Measurements from ENCODE around the gene ISG20L2.

ISG20L2 gene

GRCh38 chr1:156745881-156746280 is 17.3 kb upstream of the ISG20L2 start:
- Histone ChIP-seq H3K27ac (ENCODE audit: low read depth, low read length, poor library complexity, severe bottlenecking) (peak overlapping the region; percentile 76), H3K4me1 (ENCODE audit: insufficient read depth, low read length, severe bottlenecking) (peaks cover 52% of the 10 kb centered on the region)

GRCh38 chr1:156744786-156745419 is 16.3 kb upstream of the ISG20L2 start:
- no peaks in the 10 kb centered on the region for H3K9me3 ChIP-seq (ENCODE audit: low read length)
- H3F3A ChIP-seq (ENCODE audit: insufficient read depth, low read length), result 0 out of 2 replicates have a peak, but pooled peaks cover 9% of the 10 kb centered on the region
- H3K4me1 ChIP-seq (ENCODE audit: insufficient read depth, low read length, severe bottlenecking), result peaks cover 54% of the 10 kb centered on the region
- no peak overlapping the region for H3K27ac ChIP-seq (ENCODE audit: low read depth, low read length, poor library complexity, severe bottlenecking)
- H3K9me2 ChIP-seq (ENCODE audit: low read depth, low read length), result no peaks in the 10 kb centered on the region
- H2AFZ ChIP-seq (ENCODE audit: low read length), result no peak overlapping the region
- H3K79me2 ChIP-seq (ENCODE audit: insufficient read depth, low read length), result peaks cover 44% of the 10 kb centered on the region
- no peak overlapping the region for H3K4me3 ChIP-seq (ENCODE audit: low read depth, low read length, poor library complexity, severe bottlenecking)
- no peaks in the 10 kb centered on the region for H4K20me1 ChIP-seq (ENCODE audit: insufficient read depth, low read length)
- no peak overlapping the region for H3K4me2 ChIP-seq (ENCODE audit: low read length)
- H3K36me3 ChIP-seq (ENCODE audit: insufficient read depth, low read length), result peaks cover 61% of the 10 kb centered on the region
- TF ChIP-seq EZH2 (IDR thresholded peaks at IDR 0.05; ENCODE audit: borderline replicate concordance, low read length) (no peak), CTCF (IDR thresholded peaks at IDR 0.05; ENCODE audit: low read length) (no peak)
- no peak overlapping the region for H3K9ac ChIP-seq (ENCODE audit: low read length)
- no peaks in the 10 kb centered on the region for H3K27me3 ChIP-seq (ENCODE audit: insufficient read depth, low read length)

More at GRCh38 chr1:156745881-156746280, 17.3 kb upstream of the ISG20L2 start:
- Histone ChIP-seq H2AFZ (ENCODE audit: low read length) (no peak overlapping the region), H3K4me3 (ENCODE audit: low read depth, low read length, poor library complexity, severe bottlenecking) (no peak overlapping the region), H3K36me3 (ENCODE audit: insufficient read depth, low read length) (peaks cover 56% of the 10 kb centered on the region), H3K27me3 (ENCODE audit: insufficient read depth, low read length) (no peaks in the 10 kb centered on the region), H3K4me2 (ENCODE audit: low read length) (no peak overlapping the region), H3F3A (ENCODE audit: insufficient read depth, low read length) (0 out of 2 replicates have a peak, but pooled peaks cover 9% of the 10 kb centered on the region), H4K20me1 (ENCODE audit: insufficient read depth, low read length) (no peaks in the 10 kb centered on the region), H3K9me3 (ENCODE audit: low read length) (no peaks in the 10 kb centered on the region), H3K79me2 (ENCODE audit: insufficient read depth, low read length) (peaks cover 50% of the 10 kb centered on the region), H3K9ac (ENCODE audit: low read length) (no peak overlapping the region), H3K9me2 (ENCODE audit: low read depth, low read length) (no peaks in the 10 kb centered on the region)
- TF ChIP-seq CTCF (IDR thresholded peaks at IDR 0.05; ENCODE audit: low read length) (no peak), EZH2 (IDR thresholded peaks at IDR 0.05; ENCODE audit: borderline replicate concordance, low read length) (no peak)

GRCh38 chr1:156744344-156744743 is 15.8 kb upstream of the ISG20L2 start:
- H3K27ac ChIP-seq (ENCODE audit: low read depth, low read length, poor library complexity, severe bottlenecking), result no peak overlapping the region

More at GRCh38 chr1:156744344-156744743, 15.8 kb upstream of the ISG20L2 start:
- Histone ChIP-seq H3K4me2 (ENCODE audit: low read length) (no peak overlapping the region), H3K9ac (ENCODE audit: low read length) (no peak overlapping the region), H2AFZ (ENCODE audit: low read length) (no peak overlapping the region), H3K9me3 (ENCODE audit: low read length) (no peaks in the 10 kb centered on the region), H3K79me2 (ENCODE audit: insufficient read depth, low read length) (peaks cover 41% of the 10 kb centered on the region), H3F3A (ENCODE audit: insufficient read depth, low read length) (0 out of 2 replicates have a peak, but pooled peaks cover 9% of the 10 kb centered on the region), H4K20me1 (ENCODE audit: insufficient read depth, low read length) (no peaks in the 10 kb centered on the region), H3K27me3 (ENCODE audit: insufficient read depth, low read length) (no peaks in the 10 kb centered on the region), H3K9me2 (ENCODE audit: low read depth, low read length) (no peaks in the 10 kb centered on the region), H3K4me3 (ENCODE audit: low read depth, low read length, poor library complexity, severe bottlenecking) (no peak overlapping the region), H3K36me3 (ENCODE audit: insufficient read depth, low read length) (peaks cover 57% of the 10 kb centered on the region), H3K4me1 (ENCODE audit: insufficient read depth, low read length, severe bottlenecking) (peaks cover 54% of the 10 kb centered on the region)
- no peak for TF ChIP-seq CTCF (IDR thresholded peaks at IDR 0.05; ENCODE audit: low read length)
- TF ChIP-seq EZH2 (IDR thresholded peaks at IDR 0.05; ENCODE audit: borderline replicate concordance, low read length), result no peak

Data from OCI-LY1 (cell line).